ENCODE results near the gene HS6ST1.

The HS6ST1 gene

GRCh38 chr2:128350736-128351135, 32.1 kb upstream of the HS6ST1 start:
- no peak for TF ChIP-seq PAX5 (IDR thresholded peaks at IDR 0.05; ENCODE audit: insufficient read depth, low read length, severe bottlenecking)
- no peak for TF ChIP-seq SPI1 (IDR thresholded peaks at IDR 0.05; ENCODE audit: low read depth, low read length)
- no peak for TF ChIP-seq POLR2AphosphoS5 (IDR thresholded peaks at IDR 0.05; ENCODE audit: low read depth, low read length)
- no peak for TF ChIP-seq POLR2A (IDR thresholded peaks at IDR 0.05; ENCODE audit: low read depth, low read length)
- no peak for TF ChIP-seq POU2F2 (IDR thresholded peaks at IDR 0.05; ENCODE audit: low read depth, low read length)
- no peak for TF ChIP-seq TAF1 (IDR thresholded peaks at IDR 0.05; ENCODE audit: low read depth, low read length)
- FAIRE-seq (no peak), DNase-seq (ENCODE audit: insufficient read length, low spot score) (no peak)

GRCh38 chr2:128348701-128349100, 30.0 kb upstream of the HS6ST1 start:
- FAIRE-seq, result no peak
- DNase-seq (ENCODE audit: insufficient read length, low spot score), result no peak
- TF ChIP-seq POLR2AphosphoS5 (IDR thresholded peaks at IDR 0.05; ENCODE audit: low read depth, low read length), result no peak
- no peak for TF ChIP-seq SPI1 (IDR thresholded peaks at IDR 0.05; ENCODE audit: low read depth, low read length)
- TF ChIP-seq PAX5 (IDR thresholded peaks at IDR 0.05; ENCODE audit: insufficient read depth, low read length, severe bottlenecking), result no peak
- no peak for TF ChIP-seq TAF1 (IDR thresholded peaks at IDR 0.05; ENCODE audit: low read depth, low read length)
- no peak for TF ChIP-seq POLR2A (IDR thresholded peaks at IDR 0.05; ENCODE audit: low read depth, low read length)
- TF ChIP-seq POU2F2 (IDR thresholded peaks at IDR 0.05; ENCODE audit: low read depth, low read length), result no peak

GRCh38 chr2:128347701-128348539, 29.3 kb upstream of the HS6ST1 start:
- TF ChIP-seq POLR2A (IDR thresholded peaks at IDR 0.05; ENCODE audit: low read depth, low read length) (no peak), POLR2AphosphoS5 (IDR thresholded peaks at IDR 0.05; ENCODE audit: low read depth, low read length) (no peak), PAX5 (IDR thresholded peaks at IDR 0.05; ENCODE audit: insufficient read depth, low read length, severe bottlenecking) (no peak), TAF1 (IDR thresholded peaks at IDR 0.05; ENCODE audit: low read depth, low read length) (no peak), POU2F2 (IDR thresholded peaks at IDR 0.05; ENCODE audit: low read depth, low read length) (no peak), SPI1 (IDR thresholded peaks at IDR 0.05; ENCODE audit: low read depth, low read length) (no peak)
- FAIRE-seq, result no peak
- no peak for DNase-seq (ENCODE audit: insufficient read length, low spot score)

- DNase-seq (ENCODE audit: insufficient read length, low spot score) (no peak), FAIRE-seq (no peak)
- no peak for TF ChIP-seq SPI1 (IDR thresholded peaks at IDR 0.05; ENCODE audit: low read depth, low read length)
- no peak for TF ChIP-seq POLR2A (IDR thresholded peaks at IDR 0.05; ENCODE audit: low read depth, low read length)
- TF ChIP-seq PAX5 (IDR thresholded peaks at IDR 0.05; ENCODE audit: insufficient read depth, low read length, severe bottlenecking), result no peak
- TF ChIP-seq POU2F2 (IDR thresholded peaks at IDR 0.05; ENCODE audit: low read depth, low read length), result no peak
- TF ChIP-seq POLR2AphosphoS5 (IDR thresholded peaks at IDR 0.05; ENCODE audit: low read depth, low read length), result no peak
- no peak for TF ChIP-seq TAF1 (IDR thresholded peaks at IDR 0.05; ENCODE audit: low read depth, low read length)
Measured at GRCh38 chr2:128347171-128347558, 28.5 kb upstream of the HS6ST1 start.

GRCh38 chr2:128346291-128347170, 27.9 kb upstream of the HS6ST1 start:
- TF ChIP-seq POU2F2 (IDR thresholded peaks at IDR 0.05; ENCODE audit: low read depth, low read length) (no peak), POLR2A (IDR thresholded peaks at IDR 0.05; ENCODE audit: low read depth, low read length) (no peak), TAF1 (IDR thresholded peaks at IDR 0.05; ENCODE audit: low read depth, low read length) (no peak), PAX5 (IDR thresholded peaks at IDR 0.05; ENCODE audit: insufficient read depth, low read length, severe bottlenecking) (no peak), SPI1 (IDR thresholded peaks at IDR 0.05; ENCODE audit: low read depth, low read length) (no peak), POLR2AphosphoS5 (IDR thresholded peaks at IDR 0.05; ENCODE audit: low read depth, low read length) (no peak)
- FAIRE-seq (no peak), DNase-seq (ENCODE audit: insufficient read length, low spot score) (no peak)

- TF ChIP-seq POLR2A (IDR thresholded peaks at IDR 0.05; ENCODE audit: low read depth, low read length) (no peak), SPI1 (IDR thresholded peaks at IDR 0.05; ENCODE audit: low read depth, low read length) (no peak), TAF1 (IDR thresholded peaks at IDR 0.05; ENCODE audit: low read depth, low read length) (no peak), POLR2AphosphoS5 (IDR thresholded peaks at IDR 0.05; ENCODE audit: low read depth, low read length) (no peak), POU2F2 (IDR thresholded peaks at IDR 0.05; ENCODE audit: low read depth, low read length) (no peak), PAX5 (IDR thresholded peaks at IDR 0.05; ENCODE audit: insufficient read depth, low read length, severe bottlenecking) (no peak)
- no peak for DNase-seq (ENCODE audit: insufficient read length, low spot score)
- FAIRE-seq, result no peak
Measured at GRCh38 chr2:128345436-128346165, 26.9 kb upstream of the HS6ST1 start.

GRCh38 chr2:128344101-128344500, 25.4 kb upstream of the HS6ST1 start:
- FAIRE-seq (no peak), DNase-seq (ENCODE audit: insufficient read length, low spot score) (no peak)
- TF ChIP-seq POU2F2 (IDR thresholded peaks at IDR 0.05; ENCODE audit: low read depth, low read length), result no peak
- TF ChIP-seq PAX5 (IDR thresholded peaks at IDR 0.05; ENCODE audit: insufficient read depth, low read length, severe bottlenecking), result no peak
- TF ChIP-seq TAF1 (IDR thresholded peaks at IDR 0.05; ENCODE audit: low read depth, low read length), result no peak
- TF ChIP-seq POLR2A (IDR thresholded peaks at IDR 0.05; ENCODE audit: low read depth, low read length), result no peak
- no peak for TF ChIP-seq SPI1 (IDR thresholded peaks at IDR 0.05; ENCODE audit: low read depth, low read length)
- TF ChIP-seq POLR2AphosphoS5 (IDR thresholded peaks at IDR 0.05; ENCODE audit: low read depth, low read length), result no peak

- no peak for TF ChIP-seq POU2F2 (IDR thresholded peaks at IDR 0.05; ENCODE audit: low read depth, low read length)
- TF ChIP-seq POLR2A (IDR thresholded peaks at IDR 0.05; ENCODE audit: low read depth, low read length), result no peak
- TF ChIP-seq SPI1 (IDR thresholded peaks at IDR 0.05; ENCODE audit: low read depth, low read length), result no peak
- no peak for TF ChIP-seq TAF1 (IDR thresholded peaks at IDR 0.05; ENCODE audit: low read depth, low read length)
- TF ChIP-seq POLR2AphosphoS5 (IDR thresholded peaks at IDR 0.05; ENCODE audit: low read depth, low read length), result no peak
- no peak for TF ChIP-seq PAX5 (IDR thresholded peaks at IDR 0.05; ENCODE audit: insufficient read depth, low read length, severe bottlenecking)
- DNase-seq (ENCODE audit: insufficient read length, low spot score) (no peak), FAIRE-seq (no peak)
Measured at GRCh38 chr2:128343459-128343858, 24.8 kb upstream of the HS6ST1 start.

Measured in GM12891 (cell line).